GM18870 (cell line): Measurements from ENCODE around the gene XPNPEP2.

Source experiments
- ATAC-seq: cut with Tn5 transposase; IDR thresholded peaks from one replicate; pipeline ENCODE4 v1.9.1; 2021; ENCODE audit warnings: moderate library complexity; ENCODE audit not compliant: unreplicated experiment

The XPNPEP2 gene

GRCh38 chrX:129738466-129739308 lies at the start of gene XPNPEP2:
Gene XPNPEP2 (plus strand): TSS chrX:129738979. CDS start chrX:129739214, 235 bp downstream.
- no peak for ATAC-seq

GRCh38 chrX:129689796-129690195 lies 49.0 kb upstream of the XPNPEP2 start:
- ATAC-seq, result no peak

GRCh38 chrX:129690435-129690834 lies 48.3 kb upstream of the XPNPEP2 start:
- ATAC-seq, result no peak

- no peak for ATAC-seq
These were observed 45.4 kb upstream of the XPNPEP2 start for GRCh38 chrX:129693354-129693753.

GRCh38 chrX:129694805-129695204 lies 44.0 kb upstream of the XPNPEP2 start:
- no peak for ATAC-seq

DNA sequence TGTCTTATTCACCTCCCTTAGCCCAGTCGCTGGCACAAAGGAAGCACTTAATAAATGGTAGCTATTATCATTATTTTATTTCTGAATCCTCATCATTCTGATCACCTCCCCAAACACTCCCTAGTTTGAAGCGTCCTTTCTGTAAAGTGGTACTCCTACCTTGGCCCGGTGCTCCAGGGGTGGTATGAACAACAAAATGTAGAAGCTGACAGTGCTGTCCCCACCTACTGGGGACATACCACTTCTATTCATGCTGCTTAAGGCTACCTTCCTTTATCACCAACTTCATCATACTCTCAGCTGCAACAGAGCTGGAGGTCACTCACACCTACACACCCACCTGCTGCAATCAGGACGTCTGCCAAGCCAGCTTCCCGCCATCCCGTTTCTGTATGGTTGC lies 43.2 kb upstream of the XPNPEP2 start:
- ATAC-seq, result no peak

DNA sequence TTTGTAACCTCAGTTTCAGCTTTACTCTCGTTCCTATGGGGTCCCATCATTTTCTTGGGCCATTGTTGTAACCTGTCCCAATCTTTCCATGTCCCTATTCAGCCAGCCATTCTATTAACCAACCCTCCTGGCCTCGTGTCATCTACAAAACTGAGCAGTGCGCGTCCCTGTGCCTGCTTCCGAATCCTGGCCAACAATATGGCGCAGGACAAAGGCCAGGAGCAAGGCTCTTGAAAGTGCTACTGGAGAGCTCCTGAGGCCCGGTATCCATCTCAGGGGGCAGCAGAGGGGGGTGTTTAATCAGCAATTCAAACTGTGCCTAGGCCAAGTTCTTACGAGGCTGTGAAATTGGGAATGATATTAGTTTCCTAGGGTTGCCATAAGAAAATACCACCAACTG lies 42.8 kb upstream of the XPNPEP2 start:
- no peak for ATAC-seq

GRCh38 chrX:129696463-129697155 lies 42.2 kb upstream of the XPNPEP2 start:
- ATAC-seq, result no peak

DNA sequence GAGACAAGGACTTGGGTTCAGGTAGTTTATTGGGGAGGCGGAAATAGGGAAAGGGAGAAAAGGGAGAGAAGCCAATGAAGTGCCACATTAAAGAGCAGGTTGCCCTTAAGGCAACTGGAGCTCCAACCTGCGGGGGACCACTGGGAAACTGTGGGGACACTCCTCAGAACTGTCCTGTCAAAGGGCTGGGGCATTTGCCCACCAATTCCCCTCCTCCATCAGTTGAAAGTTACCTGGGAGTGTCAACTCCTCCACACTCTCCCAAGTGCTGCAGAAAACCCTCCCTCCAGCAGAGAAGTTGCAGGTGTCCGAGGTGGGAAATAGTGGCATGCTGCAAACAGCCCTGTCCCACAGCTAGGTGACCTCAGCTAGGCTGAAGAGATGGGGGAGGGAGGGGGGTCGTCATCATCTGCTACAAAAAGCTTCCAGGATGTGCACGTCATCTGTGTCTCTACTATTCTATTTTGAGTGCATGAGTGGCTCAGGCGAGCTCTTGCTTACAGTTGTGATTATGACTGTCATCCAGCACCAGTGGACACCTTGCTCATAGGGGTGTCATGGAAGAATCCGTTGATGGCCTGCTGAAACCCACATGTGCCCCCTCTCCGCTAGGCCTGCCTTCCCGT lies 41.5 kb upstream of the XPNPEP2 start:
- no peak for ATAC-seq

DNA sequence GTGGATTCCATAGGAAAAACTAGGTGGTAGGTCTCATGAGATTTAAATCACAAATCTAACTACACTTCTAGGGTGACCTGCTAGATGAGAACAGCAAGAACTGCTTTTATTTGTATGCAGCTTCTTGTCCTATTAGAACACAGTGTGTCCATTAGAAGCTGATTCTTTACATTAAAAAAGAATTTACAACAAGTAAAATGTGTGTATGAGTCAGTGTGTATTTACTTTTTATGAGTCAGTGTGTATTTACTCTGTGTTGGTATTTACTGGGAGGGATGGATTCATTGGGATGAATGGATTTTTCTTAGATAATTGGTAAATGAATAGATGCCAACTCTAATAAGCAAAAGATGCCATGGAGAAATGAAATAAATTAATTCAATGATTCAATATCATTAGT lies 40.6 kb upstream of the XPNPEP2 start:
- ATAC-seq, result no peak

GRCh38 chrX:129700536-129700935 lies 38.2 kb upstream of the XPNPEP2 start:
- ATAC-seq, result no peak

DNA sequence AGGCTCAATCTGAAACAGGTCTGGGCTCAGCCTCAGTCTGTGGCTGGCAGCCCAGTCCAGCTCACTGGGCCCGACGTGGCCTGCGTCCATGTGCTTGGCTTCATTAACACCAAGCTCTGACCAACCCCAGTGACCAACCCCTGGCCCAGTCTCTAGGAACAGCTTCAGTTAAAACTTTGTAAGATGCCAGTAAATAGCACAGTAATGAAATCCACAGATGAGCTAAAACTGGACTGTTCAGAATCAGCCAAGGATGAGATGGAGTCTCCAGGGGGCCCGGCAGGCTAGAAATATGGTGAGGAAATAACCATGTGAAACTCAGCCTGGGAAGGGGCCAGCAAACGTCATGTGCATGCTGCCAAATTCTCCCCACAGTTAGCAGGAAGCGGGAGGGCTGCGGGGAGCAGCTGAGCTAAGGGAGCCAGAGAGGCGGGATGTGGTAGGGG lies 37.1 kb upstream of the XPNPEP2 start:
- no peak for ATAC-seq

DNA sequence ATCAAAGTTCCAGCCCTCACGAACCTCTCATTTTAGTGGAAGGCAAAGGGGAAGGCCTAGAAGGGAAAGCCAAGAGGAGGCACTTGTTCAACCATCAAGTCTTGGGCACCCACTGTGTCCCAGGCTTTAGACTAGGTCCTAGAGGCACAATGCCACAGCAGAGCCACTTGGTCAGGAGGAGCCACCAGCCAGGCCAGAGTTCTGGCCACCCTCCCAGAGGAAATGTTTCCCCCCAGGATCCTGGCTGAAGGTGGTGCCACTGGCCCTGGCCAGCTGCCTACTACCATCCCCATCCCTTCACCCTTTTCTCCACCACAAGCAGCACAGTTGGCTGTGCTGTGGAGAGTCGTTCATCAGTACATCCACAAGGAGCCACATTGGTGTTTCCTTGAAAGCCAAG lies 34.3 kb upstream of the XPNPEP2 start:
- ATAC-seq, result no peak

GRCh38 chrX:129705377-129705925 lies 33.3 kb upstream of the XPNPEP2 start:
- ATAC-seq, result no peak

GRCh38 chrX:129705988-129706387 lies 32.8 kb upstream of the XPNPEP2 start:
- no peak for ATAC-seq

DNA sequence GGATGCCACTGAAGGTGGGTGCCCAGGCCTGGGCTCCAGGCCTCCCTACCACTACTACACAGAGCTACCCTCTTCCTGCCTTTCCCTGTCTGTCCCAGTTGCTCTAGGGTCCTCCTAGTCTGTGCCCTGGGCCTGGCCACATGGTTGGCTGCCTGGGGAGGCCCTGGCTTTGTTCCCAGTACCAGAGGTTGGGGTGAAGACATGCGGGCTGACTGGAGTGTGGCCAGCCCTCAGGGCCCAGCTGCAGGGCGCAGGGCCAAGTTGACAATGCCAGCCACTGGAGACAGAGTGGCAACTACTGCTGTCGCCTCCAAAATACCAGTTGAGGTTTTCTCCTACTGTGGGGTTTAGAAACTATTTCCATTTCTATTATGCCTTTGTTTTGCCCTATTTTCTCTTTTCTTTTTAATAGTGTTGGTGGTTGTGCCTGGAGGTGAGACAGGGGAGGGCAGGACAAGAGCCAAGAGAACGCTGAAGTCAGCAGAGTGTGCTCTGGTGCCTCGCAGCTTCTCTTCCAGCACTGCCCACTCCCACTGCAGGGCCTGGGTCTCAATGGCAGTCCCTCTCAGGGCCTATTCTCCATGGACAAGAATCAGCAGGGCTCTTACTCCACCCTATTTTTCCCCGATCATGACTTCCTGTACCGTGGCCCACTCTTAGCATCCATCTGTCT lies 32.2 kb upstream of the XPNPEP2 start:
- no peak for ATAC-seq

- ATAC-seq, result no peak
These were observed 24.2 kb upstream of the XPNPEP2 start for GRCh38 chrX:129714581-129714980.

- ATAC-seq, result no peak
These were observed 22.3 kb upstream of the XPNPEP2 start for GRCh38 chrX:129716507-129716906.

DNA sequence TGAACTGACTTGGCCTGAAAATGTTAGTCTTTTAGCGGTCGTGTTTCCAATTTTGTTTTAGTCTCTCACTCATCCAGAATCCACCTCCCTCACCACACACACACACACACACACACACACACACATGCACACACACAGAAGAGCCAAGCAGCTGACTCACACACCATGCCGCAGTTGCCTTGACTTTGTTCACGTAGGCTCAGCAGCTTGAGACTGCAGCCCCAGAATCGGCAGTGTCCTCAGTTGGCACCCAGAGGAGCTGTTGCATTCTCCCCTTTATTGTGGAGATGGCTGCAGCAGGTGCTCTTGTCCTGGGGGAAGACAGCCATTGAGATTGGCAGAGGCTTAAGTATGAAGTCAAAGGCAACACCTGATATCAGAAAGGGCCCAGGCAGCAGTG lies 20.9 kb upstream of the XPNPEP2 start:
- no peak for ATAC-seq

DNA sequence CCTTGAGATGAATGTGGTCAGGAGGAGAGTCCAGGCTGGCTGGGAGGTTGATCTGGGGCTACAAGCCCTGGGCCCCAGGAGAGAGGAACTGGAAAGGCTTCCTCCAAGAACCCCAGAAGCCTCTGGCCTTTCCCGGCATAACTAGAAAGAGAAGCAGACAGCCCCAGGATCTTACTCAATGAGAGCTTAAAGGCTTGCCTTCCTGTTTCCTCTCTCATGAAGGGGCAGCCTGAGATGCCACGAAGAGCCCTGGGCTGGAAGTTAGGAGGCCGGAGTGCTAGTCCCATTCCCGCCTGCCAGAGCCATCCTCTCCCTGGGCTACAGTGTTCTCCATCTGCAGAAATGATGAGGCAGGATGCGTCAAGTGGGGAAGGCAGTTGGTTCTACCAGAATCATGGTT lies 20.1 kb upstream of the XPNPEP2 start:
- no peak for ATAC-seq

- ATAC-seq, result no peak
These were observed 19.5 kb upstream of the XPNPEP2 start for GRCh38 chrX:129719268-129719667.
